Right lobe of liver (tissue), 4 donors: Measurements from ENCODE around the gene BCKDHB.

Source experiments
- POLR2A ChIP-seq: fragments of 450-650 bp; IDR thresholded peaks from one replicate; pipeline ENCODE4 v1.6.1; 2017; ENCODE audit warnings: antibody characterized with exemption, mild to moderate bottlenecking
- TF ChIP-seq, protein P1 (sequence below), 4 donors: fragments of 200-600 bp in 3 of 4; fragments of 450-650 bp in 1 of 4; IDR thresholded peaks; one replicate each; pipeline versions ENCODE4 v1.5.1 to v1.8.0; 2016 to 2022; ENCODE audit warnings: antibody characterized with exemption in 4 of 4, mild to moderate bottlenecking in 2 of 4
- donor health status: DM: no; HTN: no; CAD: no.
- donor health status: DM: no; HTN: no; CAD: no.
- donor health status: DM: no; HTN: yes; CAD: no.

GRCh38 chr6:80156221-80156620 is 49.8 kb downstream of the BCKDHB start:
- TF ChIP-seq, protein P1, sequence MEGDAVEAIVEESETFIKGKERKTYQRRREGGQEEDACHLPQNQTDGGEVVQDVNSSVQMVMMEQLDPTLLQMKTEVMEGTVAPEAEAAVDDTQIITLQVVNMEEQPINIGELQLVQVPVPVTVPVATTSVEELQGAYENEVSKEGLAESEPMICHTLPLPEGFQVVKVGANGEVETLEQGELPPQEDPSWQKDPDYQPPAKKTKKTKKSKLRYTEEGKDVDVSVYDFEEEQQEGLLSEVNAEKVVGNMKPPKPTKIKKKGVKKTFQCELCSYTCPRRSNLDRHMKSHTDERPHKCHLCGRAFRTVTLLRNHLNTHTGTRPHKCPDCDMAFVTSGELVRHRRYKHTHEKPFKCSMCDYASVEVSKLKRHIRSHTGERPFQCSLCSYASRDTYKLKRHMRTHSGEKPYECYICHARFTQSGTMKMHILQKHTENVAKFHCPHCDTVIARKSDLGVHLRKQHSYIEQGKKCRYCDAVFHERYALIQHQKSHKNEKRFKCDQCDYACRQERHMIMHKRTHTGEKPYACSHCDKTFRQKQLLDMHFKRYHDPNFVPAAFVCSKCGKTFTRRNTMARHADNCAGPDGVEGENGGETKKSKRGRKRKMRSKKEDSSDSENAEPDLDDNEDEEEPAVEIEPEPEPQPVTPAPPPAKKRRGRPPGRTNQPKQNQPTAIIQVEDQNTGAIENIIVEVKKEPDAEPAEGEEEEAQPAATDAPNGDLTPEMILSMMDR (IDR thresholded peaks at IDR 0.05): no peak
- TF ChIP-seq POLR2A: no peak
